Fibroblast of peridontal ligament (primary cell): ENCODE results near the gene CRTC1.
"Not testable (repeated sequence)": the region's sequence is repeated elsewhere in the genome, so short reads cannot be mapped to it uniquely, and the experiment has no call there.

Experiments used
- DNase-seq: peaks from one replicate; pipeline ENCODE4 v3.0.0-alpha.2; 2010; ENCODE audit errors: extremely low read depth

Gene CRTC1

DNA sequence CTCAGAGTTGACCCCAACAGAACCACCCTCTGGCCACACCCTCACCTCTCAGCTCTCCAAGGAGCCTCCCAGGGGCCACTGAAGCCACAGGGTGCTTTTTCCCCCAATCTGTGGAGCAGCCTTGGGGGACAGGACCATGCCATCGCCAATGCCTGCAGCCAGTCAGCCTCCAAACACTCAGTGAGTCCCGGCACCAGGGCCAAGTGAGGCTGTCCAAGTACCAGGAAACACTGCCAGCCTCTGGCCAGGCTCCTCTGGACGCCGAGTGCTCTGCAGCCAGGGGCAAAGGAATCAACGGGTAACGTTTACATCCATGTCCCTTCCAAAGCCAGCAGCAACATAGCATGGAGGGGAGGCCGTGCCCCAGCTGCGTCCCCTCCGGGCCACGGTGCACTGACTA, 117.2 kb downstream of the CRTC1 start:
- no peak for DNase-seq

DNA sequence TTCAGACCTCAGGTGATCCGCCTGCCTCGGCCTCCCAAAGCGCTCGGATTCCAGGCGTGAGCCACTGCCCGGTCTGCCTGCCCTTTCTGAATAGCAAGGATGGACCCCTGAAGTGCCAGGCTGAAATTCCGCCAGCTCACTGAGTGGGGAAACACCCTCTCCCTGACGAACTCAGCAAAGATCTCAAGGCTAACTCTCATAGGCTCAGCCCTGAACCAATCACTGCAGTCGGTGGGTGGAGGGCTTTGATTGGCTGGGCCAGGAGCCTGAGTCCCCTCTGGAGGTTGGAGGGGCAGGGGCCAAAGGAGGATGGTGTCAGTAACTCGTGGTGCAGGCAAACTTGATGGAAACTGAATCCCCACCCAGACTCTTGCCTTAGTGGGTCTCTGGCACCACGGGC, 118.9 kb downstream of the CRTC1 start:
- DNase-seq = no peak

DNA sequence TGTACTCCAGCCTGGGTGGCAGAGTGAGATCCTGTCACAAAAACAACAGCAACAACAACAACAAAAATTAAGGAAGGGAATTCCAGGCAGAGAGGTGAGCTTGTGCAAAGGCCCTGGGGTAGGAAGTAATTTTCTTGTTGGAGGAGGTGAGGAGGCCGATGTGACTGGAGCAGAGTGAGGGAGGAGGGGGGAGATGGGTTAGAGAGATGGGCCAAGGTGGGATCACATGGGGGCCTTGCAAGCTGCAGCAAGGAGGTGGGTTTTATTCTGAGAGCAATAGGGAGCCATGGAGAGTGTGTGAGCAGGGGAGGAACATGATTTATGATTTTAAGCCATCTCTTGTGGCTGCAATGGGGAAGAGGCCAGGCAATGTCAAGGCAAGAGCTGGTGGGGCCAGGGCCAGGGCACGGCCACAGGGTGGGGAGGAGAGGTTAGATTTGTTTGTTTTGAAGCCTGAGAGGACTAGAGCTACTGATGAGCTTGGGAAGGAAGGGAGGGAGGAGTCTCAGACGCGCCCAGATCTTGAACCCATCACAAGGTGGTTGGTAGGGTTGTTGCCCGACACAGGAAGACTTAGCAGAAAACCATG, 120.2 kb downstream of the CRTC1 start:
- no peak for DNase-seq

DNA sequence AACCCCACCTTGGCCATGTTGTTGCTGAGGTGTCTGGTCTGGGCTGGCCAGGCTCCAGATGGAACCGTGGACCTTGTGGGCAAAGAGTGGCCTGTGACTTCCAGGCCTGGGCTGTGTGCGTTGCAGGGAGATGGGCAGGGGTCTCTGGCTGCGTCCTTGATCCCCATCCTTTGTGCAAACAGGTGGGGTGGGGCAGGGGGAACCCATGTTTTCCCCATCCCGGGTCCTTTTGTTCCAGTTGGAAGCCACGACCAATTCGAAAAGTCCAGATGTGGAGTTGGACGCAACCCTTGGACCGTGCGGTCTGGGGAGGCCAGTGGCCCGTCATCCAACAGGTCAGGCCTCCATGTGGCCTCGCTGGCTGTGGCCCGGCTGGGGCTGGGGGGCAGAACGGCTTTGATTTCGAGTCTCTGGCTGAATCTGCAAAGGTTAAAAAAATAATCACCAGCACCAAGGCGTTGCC, 120.7 kb downstream of the CRTC1 start:
- no peak for DNase-seq

DNA sequence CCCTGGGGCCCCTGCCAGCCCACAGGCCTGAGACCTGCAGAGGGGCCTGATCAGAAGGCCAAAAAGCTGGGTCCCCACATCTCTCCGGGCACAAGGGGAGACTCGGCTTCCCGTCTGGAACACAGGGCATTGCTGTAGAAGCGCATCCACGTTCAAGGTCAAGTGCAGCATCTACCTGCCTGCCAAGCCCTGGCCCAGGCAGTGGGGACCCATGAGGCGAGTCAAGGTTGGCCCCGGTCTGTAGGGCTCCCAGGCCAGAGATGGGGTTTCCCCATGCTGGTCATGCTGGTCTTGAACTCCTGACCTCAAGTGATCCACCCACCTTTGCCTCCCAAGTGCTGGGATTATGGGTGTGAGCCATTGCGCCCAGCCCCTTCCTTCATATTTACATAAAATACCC, 121.2 kb downstream of the CRTC1 start:
- DNase-seq = no peak

DNA sequence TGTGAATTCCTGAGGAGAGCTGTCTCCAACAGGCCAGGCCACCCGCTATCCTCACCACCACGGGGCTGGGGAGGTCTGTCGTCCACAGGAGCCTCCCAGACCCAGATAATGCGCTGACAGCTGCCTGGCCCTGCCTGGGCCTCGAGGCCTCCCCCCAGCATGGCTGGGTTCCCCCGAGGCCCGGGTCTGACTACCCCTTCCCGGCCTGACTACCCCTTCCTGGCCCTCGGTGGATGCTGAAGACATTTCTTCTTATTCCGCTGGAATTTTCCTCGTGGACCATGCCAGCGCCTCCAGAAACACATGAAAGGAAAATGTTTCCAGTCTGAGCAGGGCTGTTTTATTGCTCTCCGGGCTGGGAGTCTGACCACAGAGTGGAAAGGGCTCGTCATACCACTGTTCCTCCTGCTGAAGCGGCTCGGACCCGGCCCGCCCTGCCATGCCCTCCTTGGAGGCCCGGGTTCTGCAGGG, 124.4 kb downstream of the CRTC1 start:
- peak; percentile 18 for DNase-seq

DNA sequence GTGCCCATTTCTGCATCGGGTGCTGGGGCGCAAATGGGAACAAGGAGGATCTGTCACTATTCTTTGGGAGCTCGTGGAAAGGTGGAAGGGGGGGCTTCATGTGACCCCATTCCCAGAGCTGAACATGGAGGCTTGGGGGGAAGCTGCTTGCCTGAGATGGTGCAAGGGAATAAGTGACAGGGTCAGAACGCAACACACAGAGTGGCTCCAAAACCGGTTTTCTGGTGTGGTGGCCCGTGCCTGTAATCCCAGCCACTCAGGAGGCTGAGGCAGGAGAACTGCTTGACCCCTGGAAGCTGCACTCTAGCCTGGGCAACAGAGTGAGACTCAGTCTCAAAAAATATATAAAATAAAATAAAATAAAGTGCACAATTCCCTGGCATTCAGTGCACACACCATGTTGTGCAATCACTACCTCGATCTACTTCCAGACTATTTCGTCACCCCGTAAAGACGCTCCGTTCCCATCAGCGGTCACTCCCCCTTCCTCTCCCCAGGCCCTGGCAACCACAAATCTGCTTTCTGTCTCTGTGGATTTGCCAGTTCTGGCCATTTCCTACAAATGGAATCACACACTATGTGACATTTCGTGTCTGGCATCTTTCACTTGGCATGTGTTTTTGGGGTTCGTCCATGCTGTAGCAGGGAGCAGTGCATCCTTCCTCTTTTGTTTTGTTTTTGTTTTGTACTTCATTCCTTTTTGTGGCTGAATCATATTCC, 125.8 kb downstream of the CRTC1 start:
- DNase-seq = peak; percentile 62

DNA sequence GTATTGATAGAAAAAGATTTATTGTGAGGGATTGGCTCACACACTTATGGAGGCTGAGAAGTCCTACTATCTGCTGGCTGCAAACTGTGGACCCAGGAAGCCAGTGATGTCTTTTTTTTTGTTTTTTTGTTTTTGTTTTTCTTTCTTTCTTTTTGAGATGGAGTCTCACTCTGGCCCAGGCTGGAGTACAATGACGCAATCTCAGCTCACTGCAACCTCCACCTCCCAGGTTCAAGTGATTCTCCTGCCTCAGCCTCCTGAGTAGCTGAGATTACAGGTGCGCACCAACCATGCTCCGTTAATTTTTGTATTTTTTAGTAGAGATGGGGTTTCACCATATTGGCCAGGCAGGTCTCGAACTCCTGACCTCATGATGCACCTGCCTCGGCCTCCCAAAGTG, 128.2 kb downstream of the CRTC1 start:
- DNase-seq = not testable (repeated sequence)

DNA sequence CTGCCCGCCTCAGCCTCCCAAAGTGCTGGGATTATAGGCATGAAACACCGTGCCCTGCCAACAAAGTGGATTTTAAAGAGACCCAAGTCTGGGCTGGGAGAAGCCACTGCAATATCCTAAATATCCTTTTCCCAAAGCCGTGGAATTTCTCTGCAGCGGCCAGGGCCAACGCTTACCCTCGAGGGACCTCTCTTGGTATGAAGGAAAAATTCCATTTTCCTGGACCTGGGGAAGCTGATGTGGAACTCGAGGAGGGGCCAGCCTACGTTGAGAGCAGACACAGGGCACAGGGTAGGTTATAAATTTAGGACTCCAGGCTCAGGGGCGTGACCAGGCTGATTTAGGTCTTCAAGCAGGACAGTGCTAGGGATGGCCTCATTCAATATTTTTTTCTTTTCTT, 130.6 kb downstream of the CRTC1 start:
- DNase-seq = peak; percentile 68

DNA sequence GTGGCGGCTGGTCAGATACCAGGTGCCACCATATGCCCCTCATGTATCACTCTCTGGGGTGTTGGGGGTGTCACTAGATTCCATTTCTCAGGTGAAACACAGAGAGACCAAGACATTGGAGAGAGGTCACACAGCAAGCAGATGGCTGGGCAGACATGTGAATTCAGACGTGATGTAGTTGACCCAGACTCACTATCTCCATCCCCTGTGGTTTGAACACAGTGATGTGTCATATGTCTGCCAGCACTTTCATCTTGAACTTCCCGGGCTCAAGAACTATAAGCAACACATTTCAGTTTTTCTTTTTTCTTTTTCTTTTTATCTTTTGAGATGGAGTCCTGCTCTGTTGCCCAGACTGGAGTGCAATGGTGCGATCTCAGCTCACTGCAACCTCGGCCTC, 132.2 kb downstream of the CRTC1 start:
- no peak for DNase-seq

DNA sequence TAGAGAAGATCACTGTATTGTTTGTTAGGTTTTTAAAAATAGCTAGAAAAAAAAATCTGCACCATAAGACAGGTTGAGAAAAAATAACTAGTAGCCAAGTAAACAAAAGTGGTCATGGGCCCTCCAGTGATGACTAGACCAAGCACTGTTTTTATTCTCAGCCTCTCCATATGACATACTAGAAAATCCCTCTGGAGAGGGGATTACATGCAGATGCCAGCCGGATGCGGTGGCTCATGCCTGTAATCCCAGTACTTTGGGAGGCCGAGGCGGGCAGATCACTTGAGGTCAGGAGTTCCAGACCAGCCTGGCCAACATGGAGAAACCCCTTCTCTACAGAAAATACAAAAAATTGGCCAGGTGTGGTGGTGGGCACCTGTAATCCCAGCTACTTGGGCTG, 133.2 kb downstream of the CRTC1 start:
- DNase-seq = not testable (repeated sequence)

DNA sequence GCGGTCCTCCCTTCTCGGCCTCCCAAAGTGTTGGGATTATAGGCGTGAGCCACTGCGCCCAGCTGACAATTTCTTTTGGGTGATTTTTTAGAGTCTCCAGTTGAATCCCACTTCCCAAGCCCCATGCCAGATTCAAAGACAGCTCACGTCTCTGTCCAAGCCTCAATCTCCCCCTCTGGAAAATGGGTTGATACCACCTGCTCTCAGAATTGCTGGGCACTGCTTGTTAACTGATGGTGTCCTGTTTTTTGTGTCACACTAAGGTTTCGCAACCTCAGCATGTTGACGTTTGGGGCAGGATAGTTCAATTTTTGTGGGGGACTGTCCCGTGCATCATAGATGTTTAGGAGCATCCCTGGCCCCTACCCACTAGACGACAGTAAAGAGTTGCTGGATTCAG, 134.1 kb downstream of the CRTC1 start:
- DNase-seq = no peak

DNA sequence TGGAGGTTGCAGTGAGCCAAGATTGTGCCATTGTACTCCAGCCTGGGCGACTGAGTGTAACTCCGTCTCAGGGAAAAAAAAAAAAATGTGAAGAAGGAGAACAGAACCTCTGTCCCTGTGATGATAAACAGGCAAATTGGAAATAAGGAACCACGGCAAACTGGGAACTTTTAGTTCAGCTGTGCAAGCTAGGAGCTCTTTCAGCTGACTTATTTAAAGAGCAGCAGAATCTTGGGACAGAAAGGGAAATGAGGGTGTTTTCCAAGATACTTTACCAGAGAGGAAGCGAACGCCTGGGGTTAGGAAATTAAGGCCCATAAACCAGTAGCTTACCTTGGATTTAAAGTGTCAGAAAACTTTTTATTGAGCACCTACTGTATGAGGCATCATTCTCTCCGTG, 145.3 kb downstream of the CRTC1 start:
- no peak for DNase-seq

DNA sequence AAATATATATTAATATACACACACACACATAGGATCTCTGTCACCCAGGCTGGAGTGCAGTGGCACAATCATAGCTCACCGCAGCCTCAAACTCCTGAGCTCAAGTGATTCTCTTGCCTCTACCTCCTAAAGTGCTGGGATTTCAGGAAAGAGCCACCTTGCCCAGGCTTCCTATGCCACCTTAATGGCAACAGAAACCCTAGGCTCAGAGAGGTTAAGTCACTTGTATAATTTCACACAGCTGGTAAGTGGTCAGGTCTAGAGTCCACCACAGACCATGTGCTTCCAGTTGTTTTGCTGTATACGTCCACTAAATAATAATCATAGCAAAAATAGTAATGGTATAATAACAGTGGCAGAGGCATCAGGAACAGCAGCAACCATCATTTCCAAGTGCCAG, 147.0 kb downstream of the CRTC1 start:
- DNase-seq = no peak

DNA sequence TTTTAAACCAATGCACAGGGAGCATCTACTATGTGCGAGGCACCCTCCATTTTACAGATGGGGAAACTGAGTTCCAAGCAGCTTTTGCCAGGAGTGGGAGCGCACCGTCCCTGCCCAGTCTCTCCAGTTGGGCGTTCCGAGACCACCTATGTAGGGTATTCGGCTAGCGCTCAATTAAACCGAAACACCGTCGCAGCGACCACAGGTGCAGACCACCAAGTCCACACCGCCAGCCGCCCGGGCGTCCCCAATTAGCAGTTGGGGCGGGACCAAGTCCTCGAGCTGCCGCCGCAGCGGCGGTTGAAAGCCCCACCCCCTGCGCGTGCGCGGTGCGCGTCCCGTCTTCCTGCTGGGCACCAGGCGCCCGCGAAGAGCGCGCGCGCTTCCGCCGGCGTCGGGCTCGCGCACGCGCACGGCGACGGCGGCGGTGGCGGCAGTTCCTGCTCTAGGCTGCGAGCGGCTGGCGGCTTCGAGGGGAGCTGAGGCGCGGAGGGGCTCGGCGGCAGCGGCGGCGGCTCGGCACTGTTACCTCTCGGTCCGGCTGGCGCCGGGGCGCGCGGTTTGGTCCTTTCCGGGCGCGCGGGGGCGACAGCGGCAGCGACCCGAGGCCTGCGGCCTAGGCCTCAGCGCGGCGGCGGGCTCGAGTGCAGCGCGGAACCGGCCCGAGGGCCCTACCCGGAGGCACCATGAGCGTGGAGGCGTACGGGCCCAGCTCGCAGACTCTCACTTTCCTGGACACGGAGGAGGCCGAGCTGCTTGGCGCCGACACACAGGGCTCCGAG, 148.2 kb downstream of the CRTC1 start, which contains the start of gene UPF1:
Gene UPF1, plus strand, starts transcription at position 436 of the 782 bp plus-strand sequence. Its CDS starts 251 bp downstream, at position 687.
- peak; percentile 81 for DNase-seq
